Right lobe of liver (tissue), 6 donors: ENCODE results near the gene MAP3K9. TPM values are rescaled to one million over a fixed set of nuclear protein-coding genes. Genes with fewer than 3 reads are reported as not detected.
A peak's percentile ranks its signal among the peaks of the same experiment; 100 is the strongest.

Experiments
- ATAC-seq, 4 donors: fragments of 200-7000 bp; cut with Tn5 transposase; one replicate each; pipeline ENCODE4 v1.9.1; 2020; ENCODE audit warnings: mild to moderate bottlenecking in 4 of 4, moderate library complexity in 4 of 4
- DNase-seq, 3 donors: peaks; one replicate each; pipeline ENCODE4 v3.0.0-alpha.2; 2020
- H3K27ac ChIP-seq, 3 donors: fragments of 200-600 bp; one replicate each; pipeline ENCODE4 v1.8.0; 2022
- H3K27me3 ChIP-seq, 2 donors: fragments of 200-600 bp; one replicate each; pipeline ENCODE4 v1.8.0; 2022
- H3K36me3 ChIP-seq, 4 donors: fragments of 200-600 bp; sonication (generic) in 1 of 4; one replicate each; pipeline versions ENCODE4 v1.5.1 to v1.8.0; 2017 to 2022; ENCODE audit warnings: control low read depth in 1 of 4
- H3K4me1 ChIP-seq, 4 donors: fragments of 200-600 bp; sonication (generic) in 1 of 4; one replicate each; pipeline versions ENCODE4 v1.5.1 to v1.8.0; 2017 to 2022; ENCODE audit warnings: control low read depth in 1 of 4
- H3K4me3 ChIP-seq, 3 donors: fragments of 200-600 bp; one replicate each; pipeline ENCODE4 v1.8.0; 2022
- H3K9me3 ChIP-seq, 4 donors: fragments of 200-600 bp; sonication (generic) in 1 of 4; one replicate each; pipeline versions ENCODE4 v1.5.1 to v1.8.0; 2017 to 2022; ENCODE audit warnings: control low read depth in 1 of 4
- POLR2A ChIP-seq: fragments of 450-650 bp; IDR thresholded peaks from one replicate; pipeline ENCODE4 v1.6.1; 2017; ENCODE audit warnings: antibody characterized with exemption, mild to moderate bottlenecking
- WGBS: methylation state at CpG from one replicate; pipeline ENCODE4 v1.1.6; 2018; ENCODE audit warnings: low coverage, low lambda C conversion rate; ENCODE audit not compliant: insufficient coverage; ENCODE audit errors: missing lambda C conversion rate; 5-methylcytosine and 5-hydroxymethylcytosine counted together
- intact Hi-C, 2 donors: fragments of 100-400 bp; cut with DNase I; formaldehyde crosslinking; loops; one replicate each; pipeline versions ENCODE4 v1.11.2 to v1.14.1; 2022
- total RNA-seq, 6 experiments: library from RNA; depleted of rRNA in 2 of 6; stranded (reverse); fragments of >200 nt in 2 of 6; fragmentation: NEBNext Ultra II Directional in 3 of 6; extraction: Animal tissue kit (Norgen Biotek cat#: 25700) in 3 of 6; gene quantifications; one replicate each; pipeline versions ENCODE4 v1.1.0 to v1.2.4, GENCODE V29; 2016 to 2023
- TF ChIP-seq, protein P1 (sequence below), 4 donors: fragments of 200-600 bp in 3 of 4; fragments of 450-650 bp in 1 of 4; IDR thresholded peaks; one replicate each; pipeline versions ENCODE4 v1.5.1 to v1.8.0; 2016 to 2022; ENCODE audit warnings: antibody characterized with exemption in 4 of 4, mild to moderate bottlenecking in 2 of 4
- donor health status: DM: no; HTN: yes; CAD: no.
- donor health status: DM: no; HTN: no; CAD: no.
- donor health status: DM: no; HTN: no; CAD: no.
- donor health status: DM: no; HTN: yes; CAD: no.
- donor health status: DM: no; HTN: yes; CAD: no.

MAP3K9 gene
- total RNA-seq, 6 experiments from 2014 or later = 2.0 to 3.6 (median 2.7) TPM

DNA sequence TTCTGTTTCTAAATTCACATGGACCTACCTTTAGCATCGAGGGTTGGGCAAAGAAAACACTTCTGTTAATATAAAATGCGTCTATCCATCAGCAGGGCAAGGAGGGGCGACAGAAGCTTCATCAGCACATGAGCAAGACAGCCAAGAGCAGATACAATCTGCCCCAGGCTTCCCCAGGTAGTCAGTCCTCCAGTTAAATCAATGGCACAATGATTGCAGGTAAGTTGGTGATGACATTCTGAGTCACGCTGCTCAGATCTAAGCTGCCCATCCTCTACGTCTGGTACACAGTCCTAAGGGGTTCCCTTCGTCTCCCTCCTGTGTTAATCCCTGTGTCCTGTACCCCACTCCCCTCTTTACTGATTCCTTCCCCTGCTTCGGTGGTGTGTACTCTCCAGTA is 38.8 kb downstream of the MAP3K9 start:
- Histone ChIP-seq H3K27ac (no peak overlapping the region), H3K9me3 (no peaks in the 10 kb centered on the region), H3K4me3 (no peak overlapping the region), H3K4me1 (peaks cover 0 to 17% (median 2%) of the 10 kb centered on the region in 4 donors), H3K36me3 (no peaks in the 10 kb centered on the region), H3K27me3 (no peaks in the 10 kb centered on the region)
- TF ChIP-seq, protein P1, sequence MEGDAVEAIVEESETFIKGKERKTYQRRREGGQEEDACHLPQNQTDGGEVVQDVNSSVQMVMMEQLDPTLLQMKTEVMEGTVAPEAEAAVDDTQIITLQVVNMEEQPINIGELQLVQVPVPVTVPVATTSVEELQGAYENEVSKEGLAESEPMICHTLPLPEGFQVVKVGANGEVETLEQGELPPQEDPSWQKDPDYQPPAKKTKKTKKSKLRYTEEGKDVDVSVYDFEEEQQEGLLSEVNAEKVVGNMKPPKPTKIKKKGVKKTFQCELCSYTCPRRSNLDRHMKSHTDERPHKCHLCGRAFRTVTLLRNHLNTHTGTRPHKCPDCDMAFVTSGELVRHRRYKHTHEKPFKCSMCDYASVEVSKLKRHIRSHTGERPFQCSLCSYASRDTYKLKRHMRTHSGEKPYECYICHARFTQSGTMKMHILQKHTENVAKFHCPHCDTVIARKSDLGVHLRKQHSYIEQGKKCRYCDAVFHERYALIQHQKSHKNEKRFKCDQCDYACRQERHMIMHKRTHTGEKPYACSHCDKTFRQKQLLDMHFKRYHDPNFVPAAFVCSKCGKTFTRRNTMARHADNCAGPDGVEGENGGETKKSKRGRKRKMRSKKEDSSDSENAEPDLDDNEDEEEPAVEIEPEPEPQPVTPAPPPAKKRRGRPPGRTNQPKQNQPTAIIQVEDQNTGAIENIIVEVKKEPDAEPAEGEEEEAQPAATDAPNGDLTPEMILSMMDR (IDR thresholded peaks at IDR 0.05) = no peak
- TF ChIP-seq POLR2A = no peak
- DNase-seq (no peak), ATAC-seq (no peak)
- WGBS = 91% methylated on average over 6 of the region's 7 CpGs
- intact Hi-C loops = no loop called here

DNA sequence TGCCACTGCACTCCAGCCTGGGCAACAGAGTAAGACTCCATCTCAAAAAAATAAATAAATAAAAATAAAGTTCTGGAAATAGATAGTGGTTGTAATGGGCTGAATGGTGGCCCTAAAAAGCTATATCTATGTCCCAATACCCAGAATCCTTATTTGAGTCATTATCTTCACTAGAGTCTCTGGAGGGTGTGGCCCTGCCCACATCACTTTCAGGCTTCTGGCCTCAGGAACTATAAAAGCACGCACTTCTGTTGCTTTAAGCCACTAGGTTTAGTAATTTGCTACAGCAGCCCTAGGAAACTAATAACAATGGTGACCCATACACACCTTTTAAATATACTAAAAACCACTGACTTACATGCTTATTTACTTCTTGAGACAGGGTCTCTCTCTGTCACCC is 49.9 kb downstream of the MAP3K9 start:
- Histone ChIP-seq H3K27me3 (no peaks in the 10 kb centered on the region), H3K9me3 (no peaks in the 10 kb centered on the region), H3K36me3 (no peaks in the 10 kb centered on the region), H3K4me3 (no peak overlapping the region), H3K27ac (no peak overlapping the region), H3K4me1 (peaks cover 0 to under 1% (median under 1%) of the 10 kb centered on the region in 4 donors)
- TF ChIP-seq POLR2A = no peak
- TF ChIP-seq, protein P1 (IDR thresholded peaks at IDR 0.05) = no peak
- no peak for DNase-seq
- ATAC-seq = no peak
- no CpG with 5 or more reads among the region's 1 CpG for WGBS
- intact Hi-C loops = no loop called here

DNA sequence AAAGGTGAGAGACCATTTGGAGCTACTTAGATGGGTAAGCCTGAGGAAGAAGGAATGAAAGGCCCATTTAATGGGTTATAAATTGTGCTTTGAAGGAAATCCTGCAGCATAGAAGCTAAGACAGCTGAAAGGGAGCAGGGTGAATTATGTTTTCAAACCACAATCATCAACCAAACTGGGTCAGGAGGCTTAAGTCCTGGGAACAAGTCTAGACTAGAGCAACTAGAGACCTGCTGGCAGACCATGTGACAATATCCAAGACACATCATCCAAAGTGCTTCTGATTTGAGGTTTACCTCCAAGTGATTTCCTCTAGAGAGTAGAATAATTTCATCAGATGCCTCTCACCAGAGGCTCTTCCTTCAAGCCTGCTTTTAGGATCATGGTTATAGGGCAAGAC is 53.7 kb downstream of the MAP3K9 start:
- TF ChIP-seq, protein P1 (IDR thresholded peaks at IDR 0.05) = no peak
- TF ChIP-seq POLR2A = no peak

DNA sequence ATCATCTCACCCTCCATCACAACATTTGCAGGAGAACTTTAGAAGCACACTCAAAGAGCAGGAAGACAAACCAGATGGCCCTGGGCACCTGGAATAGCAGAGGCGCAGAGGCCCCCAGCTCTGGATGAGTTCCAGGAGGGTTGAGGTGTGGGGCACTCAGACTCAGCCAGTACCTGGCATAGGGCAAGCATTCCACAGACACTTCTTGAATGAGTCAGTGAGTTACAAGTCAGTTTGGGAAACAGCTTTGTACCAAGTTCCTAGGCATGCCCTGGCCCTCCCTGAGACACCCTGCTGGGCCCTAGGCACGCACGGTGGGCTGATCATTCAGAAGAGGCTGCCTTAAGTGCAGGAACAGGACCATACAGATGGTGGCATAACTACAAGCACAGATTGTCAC is 54.3 kb downstream of the MAP3K9 start:
- Histone ChIP-seq H3K36me3 (no peaks in the 10 kb centered on the region), H3K27me3 (no peaks in the 10 kb centered on the region), H3K9me3 (no peaks in the 10 kb centered on the region), H3K27ac (no peak overlapping the region), H3K4me3 (no peak overlapping the region), H3K4me1 (peaks cover 0 to 19% (median 9%) of the 10 kb centered on the region in 4 donors)
- peak in 1 of 3 donors; percentile 41 for DNase-seq
- 83% methylated on average over 1 of the region's 3 CpGs for WGBS
- intact Hi-C loops = no loop called here
- ATAC-seq = peak in 3 of 4 donors; percentile 16 to 63 (median 18)
- TF ChIP-seq, protein P1 (IDR thresholded peaks at IDR 0.05) = no peak
- no peak for TF ChIP-seq POLR2A

More for the DNA sequence above, 53.7 kb downstream of the MAP3K9 start:
- intact Hi-C loops = no loop called here
- Histone ChIP-seq H3K36me3 (no peaks in the 10 kb centered on the region), H3K4me3 (no peak overlapping the region), H3K4me1 (peaks cover 0 to 19% (median 9%) of the 10 kb centered on the region in 4 donors), H3K27me3 (no peaks in the 10 kb centered on the region), H3K27ac (no peak overlapping the region), H3K9me3 (no peaks in the 10 kb centered on the region)
- DNase-seq = no peak
- ATAC-seq = no peak

DNA sequence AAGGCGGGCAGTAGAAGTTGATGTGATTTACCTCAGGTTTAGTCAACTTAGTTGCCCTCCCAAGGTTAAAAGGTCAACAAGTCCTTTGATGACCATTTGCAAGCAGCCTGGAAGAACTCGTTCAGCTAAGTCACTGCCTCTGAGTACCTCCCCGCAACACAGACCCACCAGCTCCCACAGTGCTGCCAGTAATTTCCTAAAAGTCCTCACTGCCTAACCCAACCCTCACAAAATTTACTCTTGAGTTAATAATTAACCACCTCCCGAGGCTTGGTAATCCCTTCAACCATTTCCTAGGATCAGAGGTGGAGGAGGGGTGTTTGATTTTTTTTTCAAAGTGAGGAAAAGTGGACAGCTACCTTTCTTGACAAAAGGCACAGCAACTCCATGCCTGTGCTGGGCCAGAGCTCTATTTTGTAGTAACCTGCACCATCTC is 55.8 kb downstream of the MAP3K9 start:
- H3K27ac ChIP-seq = peak overlapping the region; percentile 44 to 66 (median 66)
- no peaks in the 10 kb centered on the region for H3K27me3 ChIP-seq
- peaks cover 0 to 19% (median 9%) of the 10 kb centered on the region in 4 donors for H3K4me1 ChIP-seq
- no peaks in the 10 kb centered on the region for H3K9me3 ChIP-seq
- DNase-seq (peak; percentile 38 to 68 (median 65)), ATAC-seq (peak; percentile 90 to 97 (median 96))
- WGBS = 32% methylated on average over 4 of the region's 4 CpGs
- TF ChIP-seq, protein P1 (IDR thresholded peaks at IDR 0.05) = no peak
- TF ChIP-seq POLR2A = peak; percentile 12
- no peaks in the 10 kb centered on the region for H3K36me3 ChIP-seq
- intact Hi-C loops = no loop called here
- H3K4me3 ChIP-seq = no peak overlapping the region
